H9 (cell line): Measurements from ENCODE around the gene HSFX4. TPM values are rescaled to one million over a fixed set of nuclear protein-coding genes. Genes with fewer than 3 reads are reported as not detected.
A peak's percentile ranks its signal among the peaks of the same experiment; 100 is the strongest.
"Not testable (repeated sequence)": the region's sequence is repeated elsewhere in the genome, so short reads cannot be mapped to it uniquely, and the experiment has no call there.

Experiments
- DNase-seq: peaks from one replicate; pipeline ENCODE4 v3.0.0-alpha.2; 2017
- H2AFZ ChIP-seq: one replicate; pipeline ENCODE4 v1.6.1; 2013; ENCODE audit warnings: mild to moderate bottlenecking, low read length, control low read depth, moderate library complexity
- H2AK5ac ChIP-seq: 2 replicates; pipeline ENCODE4 v1.6.1; 2013; ENCODE audit warnings: low read length, control low read depth, mixed read lengths; ENCODE audit not compliant: insufficient read length
- H2BK120ac ChIP-seq: one replicate; pipeline ENCODE4 v1.6.1; 2013; ENCODE audit warnings: low read depth, mild to moderate bottlenecking, low read length, control low read depth, inconsistent platforms; ENCODE audit not compliant: poor library complexity, severe bottlenecking
- H2BK12ac ChIP-seq: 2 replicates; pipeline ENCODE4 v1.6.1; 2013; ENCODE audit warnings: low read length, control low read depth, mixed read lengths, low read depth; ENCODE audit not compliant: insufficient read length
- H2BK15ac ChIP-seq: 2 replicates; pipeline ENCODE4 v1.6.1; 2013; ENCODE audit warnings: low read depth, low read length, control low read depth
- H2BK20ac ChIP-seq: one replicate; pipeline ENCODE4 v1.6.1; 2013; ENCODE audit warnings: low read depth, mild to moderate bottlenecking, low read length, control low read depth, inconsistent platforms; ENCODE audit not compliant: poor library complexity, severe bottlenecking
- H2BK5ac ChIP-seq: 2 replicates; pipeline ENCODE4 v1.6.1; 2013; ENCODE audit warnings: low read length, control low read depth, mixed read lengths; ENCODE audit not compliant: insufficient read length
- H3K14ac ChIP-seq: 2 replicates; pipeline ENCODE4 v1.6.1; 2013; ENCODE audit warnings: low read length, control low read depth; ENCODE audit not compliant: insufficient read depth
- H3K18ac ChIP-seq: 2 replicates; pipeline ENCODE4 v1.6.1; 2013; ENCODE audit warnings: low read depth, mild to moderate bottlenecking, mixed read lengths, low read length, control low read depth; ENCODE audit not compliant: insufficient read length
- H3K23ac ChIP-seq: 2 replicates; pipeline ENCODE4 v1.6.1; 2013; ENCODE audit warnings: low read length, control low read depth, mixed read lengths, low read depth; ENCODE audit not compliant: insufficient read length
- H3K23me2 ChIP-seq: 2 replicates; pipeline ENCODE4 v1.6.1; 2013; ENCODE audit warnings: low read depth, mild to moderate bottlenecking, mixed read lengths, low read length, control low read depth; ENCODE audit not compliant: insufficient read length, poor library complexity, severe bottlenecking
- H3K27ac ChIP-seq: 2 replicates; pipeline ENCODE4 v1.5.1; 2013; ENCODE audit warnings: low read length, control low read depth, mixed read lengths, low read depth; ENCODE audit not compliant: insufficient read length
- H3K27me3 ChIP-seq: 2 replicates; pipeline ENCODE4 v1.6.1; 2013; ENCODE audit warnings: low read length, control low read depth, inconsistent platforms; ENCODE audit not compliant: insufficient read depth
- H3K4ac ChIP-seq: 2 replicates; pipeline ENCODE4 v1.6.1; 2013; ENCODE audit warnings: low read depth, mild to moderate bottlenecking, control low read depth, inconsistent platforms, low read length, moderate library complexity
- H3K4me1 ChIP-seq: 2 replicates; pipeline ENCODE4 v1.6.1; 2013; ENCODE audit warnings: low read length, control low read depth, inconsistent platforms; ENCODE audit not compliant: insufficient read depth
- H3K4me2 ChIP-seq: 2 replicates; pipeline ENCODE4 v1.6.1; 2013; ENCODE audit warnings: low read length, control low read depth, mixed read lengths; ENCODE audit not compliant: insufficient read length, insufficient read depth
- H3K56ac ChIP-seq: 2 replicates; pipeline ENCODE4 v1.6.1; 2013; ENCODE audit warnings: low read depth, mild to moderate bottlenecking, mixed read lengths, low read length, control low read depth; ENCODE audit not compliant: insufficient read length
- H3K79me1 ChIP-seq: 2 replicates; pipeline ENCODE4 v1.6.1; 2013; ENCODE audit warnings: low read depth, mild to moderate bottlenecking, moderate library complexity, low read length, control low read depth, inconsistent platforms; ENCODE audit not compliant: insufficient read depth, poor library complexity, severe bottlenecking
- H3K79me2 ChIP-seq: 2 replicates; pipeline ENCODE4 v1.6.1; 2013; ENCODE audit warnings: low read length, control low read depth, inconsistent platforms; ENCODE audit not compliant: insufficient read depth
- H3K9ac ChIP-seq: 2 replicates; pipeline ENCODE4 v1.6.1; 2013; ENCODE audit warnings: low read length, control low read depth, mixed read lengths; ENCODE audit not compliant: insufficient read length; ENCODE audit errors: extremely low read depth
- H3K9me3 ChIP-seq: one replicate; pipeline ENCODE4 v1.6.1; 2013; ENCODE audit warnings: low read depth, low read length, inconsistent platforms; ENCODE audit not compliant: control insufficient read depth
- H3T11ph ChIP-seq: one replicate; pipeline ENCODE4 v1.6.1; 2013; ENCODE audit warnings: mild to moderate bottlenecking, low read length, control low read depth, inconsistent platforms
- H4K20me1 ChIP-seq: one replicate; pipeline ENCODE4 v1.6.1; 2013; ENCODE audit not compliant: control insufficient read depth, insufficient read length, insufficient read depth
- H4K5ac ChIP-seq: 2 replicates; pipeline ENCODE4 v1.6.1; 2013; ENCODE audit warnings: low read depth, mild to moderate bottlenecking, mixed read lengths, low read length, control low read depth; ENCODE audit not compliant: insufficient read length
- H4K8ac ChIP-seq: replicated peaks from 2 replicates; pipeline ENCODE4 v1.6.1; 2013; ENCODE audit warnings: low read length, control low read depth, mixed read lengths, low read depth; ENCODE audit not compliant: insufficient read length
- H4K91ac ChIP-seq: 2 replicates; pipeline ENCODE4 v1.6.1; 2013; ENCODE audit warnings: low read depth, mild to moderate bottlenecking, moderate library complexity, mixed read lengths, low read length, control low read depth; ENCODE audit not compliant: insufficient read length
- H3K27ac Mint-ChIP-seq, 3 experiments: 2 replicates in 2 of 3; 3 replicates in 1 of 3; pipeline ENCODE4 v1.8.0; 2020 to 2021; ENCODE audit warnings: mixed read lengths in 3 of 3, mild to moderate bottlenecking in 1 of 3, moderate library complexity in 1 of 3
- H3K27me3 Mint-ChIP-seq: 2 replicates; pipeline ENCODE4 v1.8.0; 2021; ENCODE audit warnings: low read depth, mild to moderate bottlenecking, moderate library complexity, mixed read lengths
- H3K36me3 Mint-ChIP-seq, 3 experiments: 2 replicates in 2 of 3; 3 replicates in 1 of 3; pipeline ENCODE4 v1.8.0; 2020 to 2021; ENCODE audit warnings: low read depth in 3 of 3, mixed read lengths in 3 of 3; ENCODE audit not compliant: insufficient read depth in 1 of 3
- H3K4me1 Mint-ChIP-seq, 2 experiments: 2 replicates each; pipeline ENCODE4 v1.8.0; 2020; ENCODE audit warnings: mixed read lengths in 2 of 2
- H3K4me3 Mint-ChIP-seq, 2 experiments: 2 replicates in 1 of 2; 3 replicates in 1 of 2; pipeline ENCODE4 v1.8.0; 2020 to 2021; ENCODE audit warnings: mild to moderate bottlenecking in 2 of 2, mixed read lengths in 2 of 2, moderate library complexity in 1 of 2
- H3K9me3 Mint-ChIP-seq, 2 experiments: 2 replicates in 1 of 2; 3 replicates in 1 of 2; pipeline ENCODE4 v1.8.0; 2020; ENCODE audit warnings: mild to moderate bottlenecking in 2 of 2, mixed read lengths in 2 of 2, moderate library complexity in 1 of 2
- CTCF ChIP-seq: fragments of 200-600 bp; sonication (generic); conservative IDR thresholded peaks from 3 replicates; pipeline ENCODE4 v1.8.0; 2021; ENCODE audit warnings: antibody characterized with exemption, mild to moderate bottlenecking
- WGBS: extraction: QIAGEN DNeasy Blood & Tissue Kit; methylation state at CpG from one replicate; pipeline ENCODE4 v1.1.7; 2013; ENCODE audit warnings: missing lambda C conversion rate, low lambda C conversion rate, mixed read lengths; ENCODE audit not compliant: insufficient read length; ENCODE audit errors: extremely low coverage; 5-methylcytosine and 5-hydroxymethylcytosine counted together
- total RNA-seq: library from RNA; stranded (reverse); gene quantifications from 2 replicates; pipeline ENCODE4 v1.2.1, GENCODE V29; 2021

The HSFX4 gene
- total RNA-seq, 1 experiment from 2014 or later: not detected

- not testable (repeated sequence) for H2BK12ac ChIP-seq, H2BK5ac ChIP-seq, H3K9me3 ChIP-seq, H4K8ac ChIP-seq, H3K9ac ChIP-seq, H2AFZ ChIP-seq, H3K4me1 ChIP-seq, H3K4me1 Mint-ChIP-seq, H2BK20ac ChIP-seq, H3K79me2 ChIP-seq, H3K4me2 ChIP-seq, H3K14ac ChIP-seq, H4K91ac ChIP-seq, H3K23me2 ChIP-seq, H3K23ac ChIP-seq, H3K18ac ChIP-seq, H2AK5ac ChIP-seq, H2BK120ac ChIP-seq, DNase-seq, H3K56ac ChIP-seq, H3T11ph ChIP-seq, H3K27me3 ChIP-seq, H3K27ac ChIP-seq, H3K4ac ChIP-seq, H3K27me3 Mint-ChIP-seq, H4K5ac ChIP-seq, H3K79me1 ChIP-seq, H4K20me1 ChIP-seq, H2BK15ac ChIP-seq
- TF ChIP-seq CTCF: peak; percentile 54
- Mint-ChIP-seq H3K27ac (peak overlapping the region in 1 of 3 experiments; percentile 67; a peak in 1 of 7 replicates), H3K9me3 (peaks cover 45 to 53% of the 10 kb centered on the region in 2 experiments), H3K36me3 (peaks cover 15 to 25% (median 21%) of the 10 kb centered on the region in 3 experiments), H3K4me3 (peak overlapping the region; percentile 80 to 90)
- no CpG with 5 or more reads among the region's 11 CpGs for WGBS
Observed at GRCh38 chrX:149940674-149941024, 11.3 kb downstream of the HSFX4 start.

- H3K27ac Mint-ChIP-seq, H3K27ac ChIP-seq, H3K79me2 ChIP-seq, H3K4me1 ChIP-seq, H3K4me3 Mint-ChIP-seq, H3K27me3 Mint-ChIP-seq, H4K8ac ChIP-seq, H3K4me2 ChIP-seq, H2BK20ac ChIP-seq, H3T11ph ChIP-seq, H4K5ac ChIP-seq, H3K79me1 ChIP-seq, H3K4ac ChIP-seq, H3K27me3 ChIP-seq, H2AK5ac ChIP-seq, H4K20me1 ChIP-seq, H2BK120ac ChIP-seq, H3K23me2 ChIP-seq, H2BK5ac ChIP-seq, H3K9ac ChIP-seq, H3K23ac ChIP-seq, H3K14ac ChIP-seq, H3K18ac ChIP-seq, H3K56ac ChIP-seq, DNase-seq, H4K91ac ChIP-seq, H2BK12ac ChIP-seq, H2AFZ ChIP-seq, H2BK15ac ChIP-seq: not testable (repeated sequence)
- peaks cover 21 to 50% (median 49%) of the 10 kb centered on the region in 3 experiments for H3K36me3 Mint-ChIP-seq
- H3K9me3 Mint-ChIP-seq: peaks cover 60 to 65% of the 10 kb centered on the region in 2 experiments
- peaks cover 15 to 18% of the 10 kb centered on the region in 2 experiments for H3K4me1 Mint-ChIP-seq
- H3K9me3 ChIP-seq: peaks cover 15% of the 10 kb centered on the region
- no CpG with 5 or more reads among the region's 11 CpGs for WGBS
Observed at GRCh38 chrX:149945087-149945670, 15.8 kb downstream of the HSFX4 start.
